Keratinocyte (primary cell): ENCODE data around the gene S100A13. TPM values are rescaled to one million over a fixed set of nuclear protein-coding genes. Genes with fewer than 3 reads are reported as not detected.

Source experiments
- DNase-seq: peaks from one replicate; pipeline ENCODE4 v3.0.0-alpha.2; 2011; ENCODE audit warnings: low read depth, missing footprints, low spot score
- FAIRE-seq: peaks from 2 replicates; lab custom pipeline; 2011; peaks lifted over from hg19 to GRCh38; lab: Jason Lieb, UNC
- H2AFZ ChIP-seq: 2 replicates; pipeline ENCODE4 v1.6.0; 2012; ENCODE audit warnings: low read length, control low read depth, inconsistent platforms; ENCODE audit not compliant: control insufficient read depth
- H3K27ac ChIP-seq: 2 replicates; pipeline ENCODE4 v1.5.1; 2011; ENCODE audit warnings: low read length; ENCODE audit not compliant: control insufficient read depth, insufficient read depth
- H3K27me3 ChIP-seq: 3 replicates; pipeline ENCODE4 v1.6.0; 2011; ENCODE audit warnings: low read length; ENCODE audit not compliant: control insufficient read depth, insufficient read depth; ENCODE audit errors: extremely low read depth
- H3K36me3 ChIP-seq, 2 experiments: 2 replicates in 1 of 2; 3 replicates in 1 of 2; pipeline ENCODE4 v1.5.1; 2011; ENCODE audit warnings: low read length in 2 of 2, mild to moderate bottlenecking in 1 of 2; ENCODE audit not compliant: control insufficient read depth in 2 of 2, insufficient read depth in 2 of 2; ENCODE audit errors: extremely low read depth in 1 of 2
- H3K4me1 ChIP-seq: 3 replicates; pipeline ENCODE4 v1.5.1; 2011; ENCODE audit warnings: low read length; ENCODE audit not compliant: control insufficient read depth, insufficient read depth; ENCODE audit errors: extremely low read depth
- H3K4me2 ChIP-seq: 3 replicates; pipeline ENCODE4 v1.6.0; 2011; ENCODE audit warnings: low read depth, low read length; ENCODE audit not compliant: control insufficient read depth, insufficient read depth; ENCODE audit errors: extremely low read depth
- H3K4me3 ChIP-seq, 3 experiments: fragments of 200-600 bp in 1 of 3; sonication (generic) in 1 of 3; 2 replicates in 2 of 3; 3 replicates in 1 of 3; pipeline ENCODE4 v1.5.1; 2011 to 2016; ENCODE audit warnings: low read length in 3 of 3, mild to moderate bottlenecking in 3 of 3, control low read depth in 2 of 3, inconsistent platforms in 1 of 3, low read depth in 1 of 3, mixed read lengths in 1 of 3, mixed run types in 1 of 3, moderate library complexity in 1 of 3; ENCODE audit not compliant: control insufficient read depth in 2 of 3, insufficient read depth in 2 of 3; ENCODE audit errors: extremely low read depth in 1 of 3
- H3K79me2 ChIP-seq: 2 replicates; pipeline ENCODE4 v1.6.0; 2012; ENCODE audit warnings: low read length; ENCODE audit not compliant: control insufficient read depth, insufficient read depth
- H3K9ac ChIP-seq: 3 replicates; pipeline ENCODE4 v1.6.0; 2011; ENCODE audit warnings: low read length; ENCODE audit not compliant: control insufficient read depth, insufficient read depth; ENCODE audit errors: extremely low read depth
- H3K9me1 ChIP-seq: 3 replicates; pipeline ENCODE4 v1.6.0; 2011; ENCODE audit warnings: low read length; ENCODE audit not compliant: control insufficient read depth, insufficient read depth; ENCODE audit errors: extremely low read depth
- H3K9me3 ChIP-seq: 2 replicates; pipeline ENCODE4 v1.5.1; 2012; ENCODE audit warnings: low read depth, low read length; ENCODE audit not compliant: control insufficient read depth
- H4K20me1 ChIP-seq: 3 replicates; pipeline ENCODE4 v1.6.0; 2011; ENCODE audit warnings: low read length; ENCODE audit not compliant: control insufficient read depth, insufficient read depth; ENCODE audit errors: extremely low read depth
- CTCF ChIP-seq, 3 experiments: IDR thresholded peaks in 1 of 3; conservative IDR thresholded peaks in 1 of 3; optimal IDR thresholded peaks in 1 of 3; 2 replicates in 2 of 3; 3 replicates in 1 of 3; pipeline versions ENCODE3 to v1.5.1; 2011; ENCODE audit warnings: low read length in 3 of 3, mild to moderate bottlenecking in 3 of 3, moderate library complexity in 2 of 3, control low read depth in 1 of 3, inconsistent platforms in 1 of 3; ENCODE audit not compliant: insufficient read depth in 2 of 3; ENCODE audit errors: extremely low read depth in 1 of 3
- EZH2 ChIP-seq: IDR thresholded peaks from one replicate; pipeline ENCODE4 v1.6.1; 2012; ENCODE audit warnings: inconsistent platforms, mild to moderate bottlenecking, low read length, moderate library complexity
- dilution Hi-C: fragments of 300-500 bp; cut with MboI; formaldehyde crosslinking; loops from one replicate; pipeline ENCODE4 v1.7.0; 2020; ENCODE audit warnings: low sequenced_read_pairs; ENCODE audit not compliant: extremely low pct_ligation_motif_present
- polyA plus RNA-seq, 5 experiments: library from polyadenylated mRNA; depleted of rRNA in 3 of 5; stranded (reverse) in 3 of 5; stranded (forward) in 1 of 5; unstranded in 1 of 5; fragments of >200 nt; gene quantifications; 1 replicate in 1 of 5; 2 replicates in 3 of 5; 3 replicates in 1 of 5; pipeline versions ENCODE4 v1.2.1 to v1.2.3, GENCODE V29; 2011 to 2012; ENCODE audit warnings: missing spikeins in 2 of 5, low read depth in 1 of 5, low replicate concordance in 1 of 5

Gene S100A13
- polyA plus RNA-seq, 1 donor (not counting 4 experiments of a cell fraction or from before 2014, with no cell fraction given): 215 TPM

- no peaks in the 10 kb centered on the region for H3K27me3 ChIP-seq
- no peaks in the 10 kb centered on the region for H3K9me1 ChIP-seq
- H4K20me1 ChIP-seq: peaks cover under 1% of the 10 kb centered on the region
- no peak overlapping the region for H2AFZ ChIP-seq
- no peak overlapping the region for H3K4me3 ChIP-seq
- H3K4me2 ChIP-seq: no peak overlapping the region
- FAIRE-seq (no peak), DNase-seq (no peak)
- dilution Hi-C loops: no loop called here
- peaks cover 53% of the 10 kb centered on the region for H3K4me1 ChIP-seq
- H3K36me3 ChIP-seq: peaks cover 2 to 4% of the 10 kb centered on the region in 2 experiments
- no peaks in the 10 kb centered on the region for H3K9me3 ChIP-seq
- H3K27ac ChIP-seq: no peak overlapping the region
- H3K9ac ChIP-seq: no peak overlapping the region
- peaks cover 6% of the 10 kb centered on the region for H3K79me2 ChIP-seq
- TF ChIP-seq CTCF (optimal IDR thresholded peaks at IDR 0.05 in 1 of 3, IDR thresholded peaks at IDR 0.05 in 1 of 3, conservative IDR thresholded peaks at IDR 0.05 in 1 of 3; ENCODE audit: extremely low read depth in 1 of 3, insufficient read depth in 2 of 3, low read length in 3 of 3) (no peak), EZH2 (no peak)
Measured at GRCh38 chr1:153569465-153569864, 57.8 kb downstream of the S100A13 start.

Other genes with a start within 250 kb of the S100A13 start
- gene S100A8, start 236.4 kb downstream of the S100A13 start, polyA plus RNA-seq: 99.7 to 1,918 TPM (median 403 TPM) in 3 replicates
- 0.01 TPM in 1 of 3 replicates, not detected in the others for gene S100A7A, start 211.0 kb downstream of the S100A13 start, polyA plus RNA-seq
- 13.1 to 31.2 TPM (median 16.0 TPM) in 3 replicates for gene S100A7, start 166.9 kb downstream of the S100A13 start, polyA plus RNA-seq
- gene S100A6, start 91.5 kb downstream of the S100A13 start, polyA plus RNA-seq: 1,608 to 5,801 TPM (median 2,598 TPM) in 3 replicates
- gene S100A5, start 86.6 kb downstream of the S100A13 start, polyA plus RNA-seq: 0.20 to 0.76 TPM (median 0.24 TPM) in 3 replicates
- gene S100A4, start 81.7 kb downstream of the S100A13 start, polyA plus RNA-seq: 21.4 to 40.2 TPM (median 26.7 TPM) in 3 replicates
- 12.6 to 24.0 TPM (median 15.1 TPM) in 3 replicates for gene S100A3, start 78.2 kb downstream of the S100A13 start, polyA plus RNA-seq
- 10,013 to 12,757 TPM (median 12,412 TPM) in 3 replicates for gene S100A2, start 61.7 kb downstream of the S100A13 start, polyA plus RNA-seq
- 1,620 to 2,357 TPM (median 2,299 TPM) in 3 replicates for gene S100A16, start 14.4 kb downstream of the S100A13 start, polyA plus RNA-seq
- 1,249 to 1,646 TPM (median 1,394 TPM) in 3 replicates for gene S100A14, start 11.2 kb downstream of the S100A13 start, polyA plus RNA-seq
- gene S100A1, start 929 bp upstream of the S100A13 start, polyA plus RNA-seq: 0.12 to 0.15 TPM in 2 of 3 replicates, not detected in the other
- 46.7 to 68.6 TPM (median 56.0 TPM) in 3 replicates for gene CHTOP, start 6.6 kb upstream of the S100A13 start, polyA plus RNA-seq
- gene SNAPIN, start 31.2 kb upstream of the S100A13 start, polyA plus RNA-seq: 48.6 to 52.1 TPM (median 49.4 TPM) in 3 replicates
- 185 to 256 TPM (median 232 TPM) in 3 replicates for gene ILF2, start 43.5 kb upstream of the S100A13 start, polyA plus RNA-seq
- not detected in 3 replicates for gene NPR1, start 51.2 kb upstream of the S100A13 start, polyA plus RNA-seq
- gene INTS3, start 100.5 kb upstream of the S100A13 start, polyA plus RNA-seq: 24.6 to 34.5 TPM (median 26.0 TPM) in 3 replicates
- 7.4 to 9.6 TPM (median 8.2 TPM) in 3 replicates for gene SLC27A3, start 147.9 kb upstream of the S100A13 start, polyA plus RNA-seq